ENCODE measurements around the gene CDX4. TPM values are rescaled to one million over a fixed set of nuclear protein-coding genes. Genes with fewer than 3 reads are reported as not detected.
"Not testable (repeated sequence)": the region's sequence is repeated elsewhere in the genome, so short reads cannot be mapped to it uniquely, and the experiment has no call there.

Gene CDX4
- total RNA-seq, 2 donors from 2014 or later = not detected

- not testable (repeated sequence) for ATAC-seq; H3K4me3 Mint-ChIP-seq; H3K27me3 Mint-ChIP-seq; H3K36me3 Mint-ChIP-seq (ENCODE audit: low read depth); H3K27ac Mint-ChIP-seq; DNase-seq; H3K9me3 ChIP-seq (ENCODE audit: control insufficient read depth, low read length, poor library complexity, severe bottlenecking); H3K4me1 Mint-ChIP-seq
Measured at GRCh38 chrX:73492178-73492577, 45.3 kb downstream of the CDX4 start.

Other genes with a start within 250 kb of the CDX4 start
- gene NAP1L2, start 232.2 kb upstream of the CDX4 start, total RNA-seq = 1 to 10 TPM; 5.4 to 8.3 TPM
- gene CHIC1, start 116.1 kb downstream of the CDX4 start, total RNA-seq = 1 to 10 TPM; 8.8 to 9.2 TPM